T-cell (primary cell): Measurements from ENCODE around the gene DLX4. TPM values are rescaled to one million over a fixed set of nuclear protein-coding genes. Genes with fewer than 3 reads are reported as not detected.

ENCODE experiments used
- ATAC-seq, 4 experiments: fragments of 200-7000 bp in 3 of 4; fragments of 150-1000 bp in 1 of 4; cut with Tn5 transposase; replicated peaks in 1 of 4; 1 replicate in 3 of 4; 2 replicates in 1 of 4; pipeline ENCODE4 v1.10.0; 2021; ENCODE audit warnings: moderate library complexity in 3 of 4, mild to moderate bottlenecking in 2 of 4, moderate number of reproducible peaks in 1 of 4
- CTCF ChIA-PET, 2 donors: fragments of 300-600 bp; sonication (Branson Sonifier 250); formaldehyde crosslinking; loops; one replicate each; lab custom pipeline; 2022; ENCODE audit warnings: antibody characterized with exemption in 2 of 2; lab: Charles Lee
- POLR2A ChIA-PET, 2 donors: fragments of 300-600 bp; sonication (Branson Sonifier 250); formaldehyde crosslinking; loops; one replicate each; lab custom pipeline; 2022; ENCODE audit warnings: antibody characterized with exemption in 2 of 2; lab: Charles Lee
- DNase-seq, 35 experiments: peaks; one replicate each; pipeline versions ENCODE4 v3.0.0 to v3.0.0-alpha.2; 2013 to 2023
- H3K27ac ChIP-seq: one replicate; pipeline ENCODE4 v1.5.1; 2013; ENCODE audit warnings: low read length
- H3K27me3 ChIP-seq, 2 experiments: replicated peaks in 1 of 2; 1 replicate in 1 of 2; 2 replicates in 1 of 2; pipeline versions ENCODE4 v1.6.1 to v1.7.0; 2013; ENCODE audit warnings: low read length in 1 of 2, mixed read lengths in 1 of 2; ENCODE audit not compliant: control insufficient read depth in 2 of 2, insufficient read depth in 2 of 2; ENCODE audit errors: extremely low read depth in 1 of 2
- H3K36me3 ChIP-seq, 2 donors: 1 replicate in 1 of 2; 2 replicates in 1 of 2; pipeline versions ENCODE4 v1.6.1 to v1.7.0; 2013; ENCODE audit warnings: low read length in 1 of 2; ENCODE audit not compliant: control insufficient read depth in 2 of 2, insufficient read depth in 1 of 2; ENCODE audit errors: extremely low read depth in 1 of 2
- H3K4me1 ChIP-seq, 2 experiments: 1 replicate in 1 of 2; 2 replicates in 1 of 2; pipeline versions ENCODE4 v1.6.1 to v1.7.0; 2013; ENCODE audit warnings: low read length in 2 of 2, mixed read lengths in 1 of 2; ENCODE audit not compliant: insufficient read depth in 2 of 2, control insufficient read depth in 1 of 2; ENCODE audit errors: extremely low read depth in 1 of 2
- H3K4me3 ChIP-seq, 2 donors: 1 replicate in 1 of 2; 2 replicates in 1 of 2; pipeline versions ENCODE4 v1.5.1 to v1.7.0; 2013; ENCODE audit warnings: mild to moderate bottlenecking in 2 of 2, low read length in 1 of 2, moderate library complexity in 1 of 2; ENCODE audit not compliant: control insufficient read depth in 1 of 2; ENCODE audit errors: extremely low read depth in 1 of 2
- H3K9me3 ChIP-seq: 2 replicates; pipeline ENCODE4 v1.7.0; 2013
- H3K27ac Mint-ChIP-seq, 2 donors: one replicate each; pipeline ENCODE4 v1.8.0; 2020 to 2021; ENCODE audit warnings: mild to moderate bottlenecking in 2 of 2, mixed read lengths in 2 of 2
- H3K27me3 Mint-ChIP-seq, 2 donors: one replicate each; pipeline ENCODE4 v1.8.0; 2021 to 2022; ENCODE audit warnings: mixed read lengths in 2 of 2
- H3K36me3 Mint-ChIP-seq: one replicate; pipeline ENCODE4 v1.8.0; 2021; ENCODE audit warnings: mixed read lengths
- H3K4me1 Mint-ChIP-seq, 3 donors: one replicate each; pipeline ENCODE4 v1.8.0; 2020 to 2022; ENCODE audit warnings: mixed read lengths in 3 of 3, mild to moderate bottlenecking in 1 of 3
- H3K4me3 Mint-ChIP-seq, 3 donors: one replicate each; pipeline ENCODE4 v1.8.0; 2020 to 2022; ENCODE audit warnings: mild to moderate bottlenecking in 3 of 3, mixed read lengths in 3 of 3, moderate library complexity in 3 of 3
- H3K9me3 Mint-ChIP-seq, 3 donors: one replicate each; pipeline ENCODE4 v1.8.0; 2020 to 2022; ENCODE audit warnings: mixed read lengths in 3 of 3
- WGBS: methylation state at CpG from one replicate; pipeline ENCODE4 v1.1.5; 2013; ENCODE audit warnings: missing lambda C conversion rate; ENCODE audit not compliant: insufficient coverage; 5-methylcytosine and 5-hydroxymethylcytosine counted together
- total RNA-seq, 35 experiments: library from RNA in 6 of 35; stranded (reverse) in 6 of 35; fragments of 120-200 nt in 1 of 35; gene quantifications; one replicate each; pipeline versions ENCODE4 v1.2.1 to v1.2.4 and lab custom pipeline; 2013 to 2026

The DLX4 gene
- total RNA-seq, 5 donors from 2014 or later (not counting 1 experiment from before 2014, with no cell fraction given): 0.30 to 1.2 (median 0.79) TPM

DNA sequence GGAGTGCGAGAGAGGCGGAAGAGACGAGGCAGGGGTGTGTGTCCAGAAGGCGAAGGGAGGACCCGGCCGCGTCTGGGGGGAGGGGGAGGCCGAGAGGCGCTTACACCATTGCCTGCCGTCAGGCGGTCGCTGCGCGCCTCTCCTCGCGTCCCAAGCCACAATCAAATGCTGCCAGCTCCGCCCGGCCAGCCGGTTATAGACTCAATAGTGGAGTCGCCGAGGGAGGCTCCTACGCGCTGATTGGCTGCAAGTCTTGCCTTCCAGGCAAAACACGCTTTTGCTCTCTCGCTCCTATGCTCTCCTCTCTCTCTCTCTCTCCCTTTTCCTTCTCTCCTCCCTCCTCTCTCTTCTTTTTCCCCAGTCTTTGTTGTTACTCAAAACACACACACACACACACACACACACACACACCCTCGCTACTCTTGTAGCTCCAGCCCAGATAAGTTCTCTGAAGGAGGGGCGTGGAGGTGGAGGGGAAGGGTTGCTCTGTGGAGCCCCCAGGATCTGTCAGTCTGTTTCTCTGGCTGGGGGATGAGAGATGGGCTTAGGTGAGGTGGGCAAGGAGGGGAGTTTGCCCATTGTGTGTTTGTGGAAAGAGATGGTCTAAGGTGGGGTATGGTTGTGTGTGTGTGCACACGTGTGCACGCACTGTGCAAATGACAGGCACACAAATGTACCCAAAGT lies 26.2 kb downstream of the DLX4 start, which contains the start of gene DLX3:
Gene DLX3 (minus strand): TSS at position 170 of the 684 bp plus-strand sequence. CDS start 226 bp downstream, outside the sequence.
- Histone ChIP-seq H3K4me3 (peak within 1 kb of the TSS; percentile 24 to 58), H3K9me3 (no peaks in the 10 kb centered on the region), H3K27me3 (peaks cover 17 to 91% of the 10 kb centered on the region in 2 experiments), H3K4me1 (peaks cover 3 to 49% of the 10 kb centered on the region in 2 experiments), H3K27ac (no peak within 1 kb of the TSS), H3K36me3 (no peaks in the 10 kb centered on the region)
- WGBS: 6% methylated on average over 26 of the region's 29 CpGs
- Mint-ChIP-seq H3K36me3 (no peaks in the 10 kb centered on the region), H3K27me3 (peaks cover 41 to 83% of the 10 kb centered on the region in 2 donors), H3K9me3 (no peaks in the 10 kb centered on the region), H3K4me3 (peak within 1 kb of the TSS; percentile 75 to 88 (median 77)), H3K27ac (peak within 1 kb of the TSS; percentile 41 to 45), H3K4me1 (peaks cover 29 to 44% (median 30%) of the 10 kb centered on the region in 3 donors)
- ChIA-PET POLR2A (no interaction called here), CTCF (interaction anchor here (0.7 to 4.3 kb wide), 6 partner anchors 43 to 437 kb away, joined by 3 to 33 read pairs (median 9); no protein-coding TSS in a partner anchor)
- ATAC-seq (no peak), DNase-seq (peak in 1 of 35 experiments; percentile 29)

- Mint-ChIP-seq H3K4me3 (peak overlapping the region in 2 of 3 donors; percentile 18 to 88), H3K36me3 (no peaks in the 10 kb centered on the region), H3K27me3 (peaks cover 42 to 82% of the 10 kb centered on the region in 2 donors), H3K27ac (peak overlapping the region in 1 of 2 donors; percentile 0), H3K4me1 (peaks cover 29 to 44% (median 30%) of the 10 kb centered on the region in 3 donors), H3K9me3 (no peaks in the 10 kb centered on the region)
- no peak overlapping the region for H3K27ac ChIP-seq
- no peak overlapping the region for H3K4me3 ChIP-seq
- no peak for ATAC-seq
- WGBS: 11% methylated on average over 2 of the region's 7 CpGs
- no peaks in the 10 kb centered on the region for H3K36me3 ChIP-seq
- no peak for DNase-seq
- CTCF ChIA-PET: interaction anchor here (0.5 to 4.3 kb wide), 23 partner anchors 12 to 1170 kb away, joined by 3 to 33 read pairs (median 4); no protein-coding TSS in a partner anchor
- no peaks in the 10 kb centered on the region for H3K9me3 ChIP-seq
- peaks cover 3 to 49% of the 10 kb centered on the region in 2 experiments for H3K4me1 ChIP-seq
- POLR2A ChIA-PET: no interaction called here
- H3K27me3 ChIP-seq: peaks cover 21 to 90% of the 10 kb centered on the region in 2 experiments
Observed at GRCh38 chr17:49996121-49996494, 27.1 kb downstream of the DLX4 start.

GRCh38 chr17:49996495-49997300 lies 27.7 kb downstream of the DLX4 start:
- POLR2A ChIA-PET: no interaction called here
- DNase-seq: peak in 32 of 35 experiments; percentile 23 to 80 (median 58)
- Mint-ChIP-seq H3K27ac (no peak overlapping the region), H3K27me3 (peaks cover 45 to 82% of the 10 kb centered on the region in 2 donors), H3K36me3 (no peaks in the 10 kb centered on the region), H3K4me3 (peak overlapping the region; percentile 18 to 88 (median 28)), H3K9me3 (no peaks in the 10 kb centered on the region), H3K4me1 (peaks cover 29 to 44% (median 30%) of the 10 kb centered on the region in 3 donors)
- Histone ChIP-seq H3K4me3 (peak overlapping the region; percentile 17 to 26), H3K27ac (no peak overlapping the region), H3K9me3 (no peaks in the 10 kb centered on the region), H3K4me1 (peaks cover 3 to 49% of the 10 kb centered on the region in 2 experiments), H3K27me3 (peaks cover 22 to 89% of the 10 kb centered on the region in 2 experiments), H3K36me3 (no peaks in the 10 kb centered on the region)
- peak; percentile 48 to 65 (median 54) for ATAC-seq
- 2% methylated on average over 56 of the region's 58 CpGs for WGBS
- CTCF ChIA-PET: interaction anchor here (0.5 to 4.3 kb wide), 35 partner anchors 8 to 1171 kb away, joined by 3 to 33 read pairs (median 4); no protein-coding TSS in a partner anchor

- peaks cover 3 to 49% of the 10 kb centered on the region in 2 experiments for H3K4me1 ChIP-seq
- ATAC-seq (no peak), DNase-seq (no peak)
- H3K4me3 Mint-ChIP-seq: peak overlapping the region in 1 of 3 donors; percentile 35
- no peaks in the 10 kb centered on the region for H3K9me3 ChIP-seq
- no peaks in the 10 kb centered on the region for H3K36me3 ChIP-seq
- WGBS: 40% methylated on average over 5 of the region's 6 CpGs
- H3K27me3 ChIP-seq: peaks cover 23 to 88% of the 10 kb centered on the region in 2 experiments
- no peak overlapping the region for H3K4me3 ChIP-seq
- ChIA-PET POLR2A (no interaction called here), CTCF (interaction anchor here (0.8 to 4.3 kb wide), 24 partner anchors 8 to 440 kb away, joined by 3 to 33 read pairs (median 5); no protein-coding TSS in a partner anchor)
- H3K27me3 Mint-ChIP-seq: peaks cover 46 to 83% of the 10 kb centered on the region in 2 donors
- no peaks in the 10 kb centered on the region for H3K36me3 Mint-ChIP-seq
- H3K27ac ChIP-seq: no peak overlapping the region
- peaks cover 29 to 44% (median 30%) of the 10 kb centered on the region in 3 donors for H3K4me1 Mint-ChIP-seq
- no peak overlapping the region for H3K27ac Mint-ChIP-seq
- H3K9me3 Mint-ChIP-seq: no peaks in the 10 kb centered on the region
Observed at GRCh38 chr17:49997301-49997650, 28.3 kb downstream of the DLX4 start.

- POLR2A ChIA-PET: no interaction called here
Observed at GRCh38 chr17:49997773-49998703, 29.0 kb downstream of the DLX4 start.

More at GRCh38 chr17:49997773-49998703, 29.0 kb downstream of the DLX4 start:
- H3K27ac Mint-ChIP-seq: no peak overlapping the region
- Histone ChIP-seq H3K4me1 (peaks cover 3 to 44% of the 10 kb centered on the region in 2 experiments), H3K27me3 (peaks cover 24 to 80% of the 10 kb centered on the region in 2 experiments), H3K9me3 (no peaks in the 10 kb centered on the region), H3K36me3 (no peaks in the 10 kb centered on the region), H3K27ac (no peak overlapping the region), H3K4me3 (no peak overlapping the region)
- H3K9me3 Mint-ChIP-seq: no peaks in the 10 kb centered on the region
- WGBS: 32% methylated on average over 8 of the region's 20 CpGs
- no peak overlapping the region for H3K4me3 Mint-ChIP-seq
- H3K4me1 Mint-ChIP-seq: peaks cover 28 to 40% (median 29%) of the 10 kb centered on the region in 3 donors
- peaks cover 50 to 80% of the 10 kb centered on the region in 2 donors for H3K27me3 Mint-ChIP-seq
- ATAC-seq (peak; percentile 68 to 86 (median 73)), DNase-seq (peak; percentile 63 to 95 (median 79))
- H3K36me3 Mint-ChIP-seq: no peaks in the 10 kb centered on the region
- CTCF ChIA-PET: interaction anchor here (0.5 to 4.3 kb wide), 30 partner anchors 9 to 1325 kb away, joined by 3 to 33 read pairs (median 4); partner anchors contain the start of gene PHB1 (in 1 of the 2)
